Gastrocnemius medialis (tissue), 4 donors: Measurements from ENCODE around the gene PPIA.

Experiments
- POLR2A ChIP-seq, 2 donors: fragments of 450-650 bp; IDR thresholded peaks; one replicate each; pipeline ENCODE4 v1.6.1; 2017; ENCODE audit warnings: antibody characterized with exemption in 2 of 2, mild to moderate bottlenecking in 2 of 2, moderate library complexity in 2 of 2
- TF ChIP-seq, protein P1 (sequence below), 5 experiments: fragments of 450-650 bp in 3 of 5; fragments of 200-600 bp in 2 of 5; sonication (generic) in 2 of 5; IDR thresholded peaks in 4 of 5; conservative IDR thresholded peaks in 1 of 5; 1 replicate in 4 of 5; 2 replicates in 1 of 5; pipeline ENCODE4 v1.5.1; 2016 to 2019; ENCODE audit warnings: antibody characterized with exemption in 5 of 5, mild to moderate bottlenecking in 3 of 5, moderate library complexity in 3 of 5

- no peak for TF ChIP-seq POLR2A (IDR thresholded peaks at IDR 0.05)
- TF ChIP-seq, protein P1, sequence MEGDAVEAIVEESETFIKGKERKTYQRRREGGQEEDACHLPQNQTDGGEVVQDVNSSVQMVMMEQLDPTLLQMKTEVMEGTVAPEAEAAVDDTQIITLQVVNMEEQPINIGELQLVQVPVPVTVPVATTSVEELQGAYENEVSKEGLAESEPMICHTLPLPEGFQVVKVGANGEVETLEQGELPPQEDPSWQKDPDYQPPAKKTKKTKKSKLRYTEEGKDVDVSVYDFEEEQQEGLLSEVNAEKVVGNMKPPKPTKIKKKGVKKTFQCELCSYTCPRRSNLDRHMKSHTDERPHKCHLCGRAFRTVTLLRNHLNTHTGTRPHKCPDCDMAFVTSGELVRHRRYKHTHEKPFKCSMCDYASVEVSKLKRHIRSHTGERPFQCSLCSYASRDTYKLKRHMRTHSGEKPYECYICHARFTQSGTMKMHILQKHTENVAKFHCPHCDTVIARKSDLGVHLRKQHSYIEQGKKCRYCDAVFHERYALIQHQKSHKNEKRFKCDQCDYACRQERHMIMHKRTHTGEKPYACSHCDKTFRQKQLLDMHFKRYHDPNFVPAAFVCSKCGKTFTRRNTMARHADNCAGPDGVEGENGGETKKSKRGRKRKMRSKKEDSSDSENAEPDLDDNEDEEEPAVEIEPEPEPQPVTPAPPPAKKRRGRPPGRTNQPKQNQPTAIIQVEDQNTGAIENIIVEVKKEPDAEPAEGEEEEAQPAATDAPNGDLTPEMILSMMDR (IDR thresholded peaks at IDR 0.05 in 4 of 5, conservative IDR thresholded peaks at IDR 0.05 in 1 of 5): no peak
These were observed 20.9 kb upstream of the PPIA start for GRCh38 chr7:44775383-44776107.
